ENCODE data around the gene ALCAM. TPM values are rescaled to one million over a fixed set of nuclear protein-coding genes. Genes with fewer than 3 reads are reported as not detected.

The ALCAM gene
- total RNA-seq, 1 donor from 2014 or later = 3.5 TPM

DNA sequence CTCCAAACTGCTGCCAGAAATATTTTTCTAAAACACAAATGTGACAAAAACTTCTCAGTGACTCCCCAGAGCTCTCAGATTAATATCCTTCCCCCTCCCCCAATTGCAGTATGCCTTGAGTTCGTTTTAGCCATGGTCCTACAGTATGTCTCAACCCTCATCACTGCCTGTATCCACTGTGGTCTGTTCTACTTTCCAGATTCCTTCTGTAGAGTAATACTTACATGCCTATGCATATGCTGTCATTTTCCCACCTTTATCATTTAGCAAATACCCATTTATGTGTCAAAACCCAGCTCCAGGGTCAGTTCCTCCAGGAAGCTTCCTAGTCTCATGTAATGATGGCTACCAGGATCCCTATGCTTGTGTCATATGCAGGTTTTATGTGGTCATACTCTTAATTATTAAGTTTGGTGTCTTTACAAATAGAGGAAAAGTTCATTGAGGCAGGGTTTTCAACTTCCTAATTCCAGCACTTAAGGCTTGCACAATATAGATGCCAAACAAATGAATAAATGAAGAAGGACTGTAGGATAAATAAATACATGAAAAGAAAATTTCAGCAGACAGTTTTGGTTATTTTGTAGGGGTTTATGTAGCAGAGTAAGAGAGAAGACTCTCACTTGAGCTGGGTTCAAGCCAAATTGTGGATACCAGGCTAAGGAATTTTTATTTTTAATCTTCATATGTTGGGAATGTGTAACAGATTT, 170.8 kb downstream of the ALCAM start:
- DNase-seq (ENCODE audit: missing footprints) (no peak), ATAC-seq (no peak)
- intact Hi-C loops (cut with DNase I) = no loop called here

GRCh38 chr3:105538483-105538882, 171.8 kb downstream of the ALCAM start:
- intact Hi-C loops (cut with DNase I) = no loop called here
- ATAC-seq (no peak), DNase-seq (ENCODE audit: missing footprints) (no peak)

GRCh38 chr3:105539897-105540296, 173.2 kb downstream of the ALCAM start:
- ATAC-seq = no peak
- intact Hi-C loops (cut with DNase I) = no loop called here
- no peak for DNase-seq (ENCODE audit: missing footprints)

GRCh38 chr3:105542282-105543019, 175.7 kb downstream of the ALCAM start:
- ATAC-seq = no peak
- intact Hi-C loops (cut with DNase I) = no loop called here
- DNase-seq (ENCODE audit: missing footprints) = no peak

DNA sequence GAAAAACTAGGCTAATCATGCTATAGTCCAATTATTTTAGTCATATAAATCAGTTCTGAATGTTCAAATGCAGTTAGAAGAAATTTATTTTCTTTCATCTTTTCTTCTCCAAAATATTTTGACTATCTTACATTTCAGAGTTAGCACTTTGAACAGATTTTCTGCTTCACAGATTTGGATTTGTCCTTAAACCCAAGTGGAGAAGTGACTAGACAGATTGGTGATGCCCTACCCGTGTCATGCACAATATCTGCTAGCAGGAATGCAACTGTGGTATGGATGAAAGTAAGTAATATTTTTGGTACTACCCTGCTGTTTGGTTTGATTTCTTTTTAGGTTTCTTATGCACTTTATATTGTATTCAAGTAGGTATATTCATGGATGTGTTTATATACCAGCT, 178.3 kb downstream of the ALCAM start:
- intact Hi-C loops (cut with DNase I) = no loop called here
- DNase-seq (ENCODE audit: missing footprints) = no peak
- ATAC-seq = no peak

DNA sequence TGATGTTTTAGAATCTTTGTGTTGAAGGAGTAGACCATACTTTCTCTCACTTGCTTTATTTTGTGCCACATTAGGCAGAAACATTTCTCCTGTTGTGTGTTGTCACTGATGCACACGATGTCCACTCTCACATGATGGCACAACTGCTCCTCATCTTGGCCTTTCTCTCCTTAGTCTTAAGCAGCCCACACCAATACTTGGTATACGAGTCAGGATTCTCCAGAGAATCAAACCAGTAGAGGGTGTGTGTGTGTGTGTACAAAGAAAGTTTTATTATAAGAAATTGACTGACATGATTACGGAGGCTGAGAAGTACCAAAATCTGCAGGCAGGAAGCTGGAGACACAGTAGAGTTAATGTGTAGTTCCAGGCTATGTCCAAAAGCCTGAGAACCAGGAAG, 187.1 kb downstream of the ALCAM start:
- DNase-seq (ENCODE audit: missing footprints) = no peak
- no peak for ATAC-seq
- intact Hi-C loops (cut with DNase I) = no loop called here

- ATAC-seq (no peak), DNase-seq (ENCODE audit: missing footprints) (no peak)
- intact Hi-C loops (cut with DNase I) = no loop called here
Measured at GRCh38 chr3:105555206-105555605, 188.5 kb downstream of the ALCAM start.

DNA sequence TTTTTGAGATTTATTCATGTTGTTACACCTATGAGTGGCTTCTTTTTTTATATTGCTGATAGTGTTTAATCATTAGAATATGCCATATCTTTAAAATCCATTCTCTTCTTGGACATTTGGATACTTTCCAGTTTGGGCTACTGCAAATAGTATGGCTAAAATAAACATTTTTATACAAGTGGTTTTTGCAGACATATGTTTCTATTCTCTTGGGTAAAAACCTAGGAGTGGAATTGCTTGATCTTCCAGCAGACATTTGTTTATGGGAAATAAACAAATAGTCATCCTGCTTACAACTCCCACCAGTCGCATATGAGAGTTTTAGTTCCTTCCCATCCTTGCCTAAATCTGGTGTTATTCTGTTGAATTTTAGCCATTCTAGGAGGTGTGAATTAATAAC, 193.1 kb downstream of the ALCAM start:
- intact Hi-C loops (cut with DNase I) = no loop called here
- DNase-seq (ENCODE audit: missing footprints) (no peak), ATAC-seq (no peak)

GRCh38 chr3:105561876-105562275, 195.2 kb downstream of the ALCAM start:
- ATAC-seq (no peak), DNase-seq (ENCODE audit: missing footprints) (no peak)
- intact Hi-C loops (cut with DNase I) = no loop called here

GRCh38 chr3:105564546-105565288, 198.0 kb downstream of the ALCAM start:
- DNase-seq (ENCODE audit: missing footprints) = no peak
- intact Hi-C loops (cut with DNase I) = no loop called here
- ATAC-seq = no peak

DNA sequence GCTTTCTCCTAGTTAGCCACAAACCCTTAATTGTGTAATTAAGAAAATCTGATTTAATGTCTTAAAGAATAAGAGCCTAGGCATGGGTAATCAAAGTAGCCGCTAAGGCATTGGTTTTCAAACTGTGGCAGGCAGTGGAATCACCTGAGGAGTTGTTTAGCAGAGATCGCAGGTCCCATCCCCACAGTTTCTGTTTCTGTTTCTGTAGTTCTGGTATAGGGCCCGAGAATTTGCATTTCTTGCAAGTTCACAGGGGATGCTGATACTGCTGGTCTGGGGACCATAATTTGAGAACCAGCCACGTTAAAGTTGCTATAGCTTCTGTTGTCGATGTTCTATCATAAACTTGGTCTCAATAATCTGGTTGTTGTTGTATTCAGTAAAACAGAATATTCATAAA, 204.3 kb downstream of the ALCAM start:
- DNase-seq (ENCODE audit: missing footprints) (no peak), ATAC-seq (no peak)
- intact Hi-C loops (cut with DNase I) = no loop called here

GRCh38 chr3:105572501-105572900, 205.8 kb downstream of the ALCAM start:
- DNase-seq (ENCODE audit: missing footprints) (no peak), ATAC-seq (no peak)
- intact Hi-C loops (cut with DNase I) = no loop called here

- intact Hi-C loops (cut with DNase I) = no loop called here
- no peak for ATAC-seq
- no peak for DNase-seq (ENCODE audit: missing footprints)
Measured at GRCh38 chr3:105579439-105579838, 212.7 kb downstream of the ALCAM start.

DNA sequence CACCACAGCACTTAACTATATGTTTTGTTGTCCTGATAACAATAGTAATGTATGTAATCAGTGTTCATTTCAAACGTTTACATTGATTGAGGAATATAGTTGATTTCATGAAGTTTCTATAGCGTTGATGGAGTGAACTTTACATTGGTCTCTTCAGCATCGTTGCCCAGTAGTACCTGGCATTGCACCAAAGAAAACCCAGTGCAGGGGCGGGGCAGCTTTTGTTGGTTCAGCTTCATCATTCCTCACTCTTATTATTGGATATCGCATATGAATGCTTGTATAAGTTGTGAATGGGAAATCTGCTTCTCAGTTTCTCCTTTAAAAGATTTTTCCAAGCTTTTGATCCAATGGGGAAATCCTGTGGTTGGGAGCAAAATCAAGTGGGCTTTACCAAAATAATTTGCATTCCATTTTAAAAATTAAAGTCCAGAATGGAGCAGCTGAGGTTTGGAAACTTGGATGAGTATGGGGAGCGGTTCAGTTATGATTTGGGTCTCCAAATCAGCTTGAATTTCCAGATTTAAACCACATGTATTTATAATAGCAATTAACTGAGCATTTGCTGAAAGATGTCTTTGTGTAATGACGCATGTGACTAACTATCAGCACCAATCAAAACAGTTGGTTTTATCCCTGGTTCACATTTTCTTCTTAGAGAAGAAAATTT, 213.7 kb downstream of the ALCAM start:
- DNase-seq (ENCODE audit: missing footprints) (no peak), ATAC-seq (no peak)
- intact Hi-C loops (cut with DNase I) = no loop called here

- ATAC-seq (no peak), DNase-seq (ENCODE audit: missing footprints) (no peak)
- intact Hi-C loops (cut with DNase I) = no loop called here
Measured at GRCh38 chr3:105582015-105582414, 215.3 kb downstream of the ALCAM start.

DNA sequence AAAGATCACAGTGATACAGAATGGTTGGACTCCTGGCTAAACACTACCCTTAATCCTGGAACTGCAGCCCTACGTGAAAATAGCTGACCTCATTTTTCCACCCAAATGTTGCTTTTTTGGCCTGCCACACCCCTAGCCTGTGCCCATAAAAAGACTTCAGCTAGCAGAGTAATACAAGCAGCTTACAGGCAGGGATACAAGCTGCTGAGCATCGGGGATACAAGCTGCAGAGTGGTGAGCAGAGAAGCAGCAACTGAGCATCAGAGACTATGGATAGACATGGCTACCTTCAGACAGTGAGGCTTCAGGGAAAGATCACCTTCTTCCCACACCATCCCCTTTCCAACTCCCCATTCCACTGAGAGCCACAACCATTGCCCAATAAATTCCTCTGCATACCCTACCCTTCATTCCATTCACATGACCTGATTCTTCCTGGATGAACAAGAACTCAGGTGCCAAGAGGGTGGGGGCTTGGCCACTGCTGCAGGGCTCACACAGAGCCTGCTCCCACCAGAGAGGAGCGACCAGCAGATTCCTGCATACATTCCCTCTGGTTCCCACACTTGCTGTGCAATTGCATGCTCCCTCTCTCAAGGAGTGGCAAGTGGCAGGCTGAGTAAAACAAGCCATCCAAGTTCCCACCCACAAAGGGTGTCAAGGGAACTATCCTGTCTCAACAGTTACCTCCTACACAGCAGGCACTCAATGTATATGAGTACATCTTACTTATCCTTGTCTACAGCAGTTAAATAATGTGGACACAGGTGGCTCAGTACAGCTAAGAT, 217.5 kb downstream of the ALCAM start:
- DNase-seq (ENCODE audit: missing footprints) (no peak), ATAC-seq (no peak)
- intact Hi-C loops (cut with DNase I) = no loop called here

DNA sequence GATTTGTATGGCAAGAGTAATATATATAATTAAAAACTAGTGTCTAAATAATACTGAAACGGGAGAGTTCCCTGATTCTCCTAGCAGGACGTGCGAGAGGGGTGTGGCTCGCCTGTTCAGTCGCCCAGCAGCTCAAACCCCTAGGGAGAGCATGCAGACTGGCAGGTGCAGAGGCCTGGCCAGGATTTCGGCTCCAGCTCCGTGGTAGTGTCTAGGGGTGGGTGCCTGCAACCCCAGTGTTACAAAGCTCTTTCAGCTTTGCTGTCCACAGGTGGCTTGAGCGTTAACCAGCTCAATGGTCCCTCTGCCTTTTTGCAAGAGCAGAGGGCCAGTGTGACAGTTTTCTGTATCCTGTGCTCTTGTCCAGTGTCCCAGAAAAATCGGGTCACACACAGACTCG, 226.6 kb downstream of the ALCAM start:
- no peak for DNase-seq (ENCODE audit: missing footprints)
- intact Hi-C loops (cut with DNase I) = no loop called here
- no peak for ATAC-seq

DNA sequence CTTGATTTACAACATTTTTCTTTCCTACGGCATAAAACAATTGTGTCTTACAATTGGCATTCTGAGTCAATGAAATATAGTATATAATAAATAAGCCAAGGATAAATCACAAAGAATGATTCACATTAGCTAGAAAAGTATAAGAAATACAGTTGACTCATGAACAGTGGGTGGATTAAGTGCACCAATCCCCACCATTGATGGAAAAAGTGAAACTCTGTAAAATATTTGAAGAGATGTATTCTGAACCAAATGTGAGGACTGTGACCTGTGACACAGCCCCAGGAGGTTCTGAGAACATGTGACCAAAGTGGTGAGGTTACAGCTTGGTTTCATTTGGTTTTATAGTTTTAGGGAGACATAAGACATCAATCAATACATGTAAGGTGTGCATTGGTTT, 227.5 kb downstream of the ALCAM start:
- ATAC-seq (no peak), DNase-seq (ENCODE audit: missing footprints) (no peak)
- intact Hi-C loops (cut with DNase I) = no loop called here

Measured in Right ventricle myocardium inferior (tissue), 1 donor.